GM19023 (cell line): ENCODE data around the gene HK2.

Experiments used
- ATAC-seq: cut with Tn5 transposase; IDR thresholded peaks from one replicate; pipeline ENCODE4 v1.9.1; 2021; ENCODE audit warnings: mild to moderate bottlenecking, moderate library complexity; ENCODE audit not compliant: unreplicated experiment

HK2 gene

DNA sequence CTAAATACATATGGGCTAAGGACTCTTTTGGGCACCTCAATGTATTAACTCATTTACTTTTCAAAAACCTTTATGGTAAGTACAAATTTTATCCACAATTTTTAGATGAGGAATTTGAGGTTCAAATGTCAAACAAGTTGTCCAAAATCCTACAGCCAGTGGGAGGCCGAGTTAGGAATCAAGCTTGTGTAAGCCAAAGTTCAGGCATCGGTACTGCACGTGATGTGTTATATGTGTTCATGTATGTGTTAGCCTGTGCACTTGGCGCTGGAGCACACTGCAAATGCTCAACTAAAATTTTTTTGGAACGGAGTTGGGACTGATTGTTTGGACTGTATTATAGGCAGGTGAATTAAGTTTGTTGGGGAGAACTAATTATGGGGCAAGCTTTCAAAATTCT lies 22.7 kb downstream of the HK2 start:
- no peak for ATAC-seq

GRCh38 chr2:74857215-74857614 lies 23.3 kb downstream of the HK2 start:
- ATAC-seq: no peak

DNA sequence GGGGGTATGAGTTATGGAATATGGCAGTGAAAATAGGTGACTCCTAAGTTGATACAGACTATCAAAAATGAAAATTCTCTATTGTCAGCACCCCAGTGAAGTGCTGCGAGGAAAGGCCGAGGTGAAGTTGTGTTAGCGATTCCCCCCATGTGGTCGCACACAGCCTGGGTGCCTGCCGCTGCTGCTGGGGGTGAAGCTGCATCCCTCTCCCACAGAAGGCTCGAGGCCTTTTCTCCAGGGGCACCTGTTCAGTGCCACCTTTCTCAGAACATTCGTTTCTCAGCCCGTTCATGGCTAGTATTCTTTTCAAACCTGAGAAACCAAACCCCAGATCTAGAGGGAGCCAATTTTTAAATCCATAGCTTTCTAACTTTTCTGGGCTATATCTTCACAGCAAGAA lies 23.8 kb downstream of the HK2 start:
- ATAC-seq: no peak

- no peak for ATAC-seq
Measured at GRCh38 chr2:74858281-74858680, 24.4 kb downstream of the HK2 start.

DNA sequence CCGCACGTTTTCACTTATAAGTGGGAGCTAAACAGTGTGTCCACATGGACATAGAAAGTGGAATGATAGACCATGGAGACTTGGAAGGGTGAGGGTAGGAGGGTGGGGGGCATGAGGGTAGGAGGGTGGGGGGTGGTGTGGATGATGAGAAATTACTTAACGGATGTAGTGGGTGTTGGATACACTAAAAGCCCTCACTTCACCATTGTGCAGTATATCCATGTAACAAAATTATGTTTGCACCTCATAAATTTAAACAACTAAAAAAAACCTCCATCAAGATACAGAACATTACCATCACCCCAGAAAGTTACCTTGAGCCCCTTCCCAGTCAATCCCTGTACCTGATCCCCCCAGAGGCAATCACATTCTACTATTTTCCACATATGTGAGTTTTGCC lies 26.2 kb downstream of the HK2 start:
- ATAC-seq: no peak

DNA sequence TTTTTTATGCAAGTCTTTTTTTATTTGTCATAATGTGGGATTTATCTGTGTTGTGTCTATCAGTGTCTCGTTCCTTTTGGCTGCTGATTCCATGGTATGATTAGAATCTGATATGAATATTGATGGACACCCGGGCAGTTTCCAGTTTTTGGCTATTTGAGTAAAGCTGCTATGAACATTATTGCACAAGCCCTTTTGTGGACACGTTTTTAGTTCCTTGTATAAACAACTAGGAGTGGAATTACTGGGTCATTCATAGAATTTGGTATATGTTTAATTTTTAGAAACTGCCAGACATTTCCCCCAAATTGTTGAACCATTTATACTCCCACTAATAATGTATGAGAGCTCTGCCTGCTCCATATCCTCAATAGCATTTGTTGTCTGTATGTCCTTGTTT lies 26.6 kb downstream of the HK2 start:
- no peak for ATAC-seq

DNA sequence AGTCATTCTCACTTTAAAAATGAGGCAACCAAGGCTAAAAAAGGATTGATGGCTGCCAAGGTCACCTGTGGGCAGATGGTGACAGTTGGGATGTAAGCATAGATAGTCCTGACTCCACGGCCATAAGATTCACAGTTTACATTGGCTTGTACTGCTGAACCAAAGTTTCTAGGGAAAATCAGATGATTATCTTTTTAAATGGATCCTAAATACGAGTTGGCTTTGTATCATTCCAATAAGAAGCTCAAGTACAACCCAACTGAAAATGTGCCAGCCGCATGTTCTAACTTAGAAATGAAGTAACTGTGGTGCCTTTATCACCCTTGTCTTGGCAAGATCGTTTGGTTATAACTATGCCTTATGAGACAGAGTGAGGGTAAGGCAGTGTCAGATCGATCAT lies 27.6 kb downstream of the HK2 start:
- no peak for ATAC-seq

DNA sequence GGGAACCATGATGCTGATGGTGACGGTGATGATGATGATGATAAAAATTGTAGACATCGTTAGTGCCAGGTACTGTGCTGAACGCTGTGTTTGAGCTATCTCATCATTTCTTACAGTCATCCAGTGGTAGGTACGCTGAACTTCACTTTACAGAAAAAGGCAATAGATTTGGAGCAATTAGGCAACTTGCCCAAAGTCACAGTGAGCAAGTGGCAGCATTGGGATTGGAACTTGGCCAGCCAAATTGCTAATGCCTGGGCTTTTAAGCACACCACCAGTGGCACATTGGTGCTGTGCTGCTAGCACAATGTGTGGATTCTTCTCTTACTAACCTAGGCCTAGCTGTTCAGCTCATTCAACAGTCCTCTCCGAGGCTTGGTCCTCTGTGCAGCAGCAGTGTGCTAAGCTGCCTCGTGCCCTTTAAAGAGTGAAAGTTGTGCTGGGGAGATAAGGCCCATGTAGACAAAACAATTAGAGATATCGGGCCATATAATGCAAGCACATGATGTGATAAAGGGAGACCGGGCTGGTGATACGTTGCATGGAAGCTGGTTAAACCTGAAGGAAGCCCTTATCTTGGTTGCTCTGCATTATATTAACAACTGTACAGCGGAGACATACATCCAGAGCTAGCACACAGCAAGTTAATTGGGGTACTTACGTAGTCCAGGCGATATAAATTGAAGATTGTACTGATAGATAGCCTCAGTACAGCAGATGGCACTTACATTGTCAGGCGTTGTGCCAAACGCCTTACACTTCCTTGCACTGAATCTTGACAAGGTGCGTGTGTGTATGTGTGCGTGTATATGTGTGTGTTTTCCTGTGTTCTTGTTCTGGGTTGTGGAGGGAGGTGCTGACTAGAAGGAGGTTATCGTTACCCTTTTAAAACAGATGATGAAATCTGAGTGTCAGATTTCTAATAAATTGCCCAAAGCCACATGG lies 28.4 kb downstream of the HK2 start:
- ATAC-seq: no peak

- peak; percentile 45 for ATAC-seq
Measured at GRCh38 chr2:74863802-74864248, 29.9 kb downstream of the HK2 start.

GRCh38 chr2:74864728-74865722 lies 31.1 kb downstream of the HK2 start:
- no peak for ATAC-seq

GRCh38 chr2:74865770-74866674 lies 32.1 kb downstream of the HK2 start:
- ATAC-seq: no peak

GRCh38 chr2:74867841-74868658 lies 34.1 kb downstream of the HK2 start:
- no peak for ATAC-seq

DNA sequence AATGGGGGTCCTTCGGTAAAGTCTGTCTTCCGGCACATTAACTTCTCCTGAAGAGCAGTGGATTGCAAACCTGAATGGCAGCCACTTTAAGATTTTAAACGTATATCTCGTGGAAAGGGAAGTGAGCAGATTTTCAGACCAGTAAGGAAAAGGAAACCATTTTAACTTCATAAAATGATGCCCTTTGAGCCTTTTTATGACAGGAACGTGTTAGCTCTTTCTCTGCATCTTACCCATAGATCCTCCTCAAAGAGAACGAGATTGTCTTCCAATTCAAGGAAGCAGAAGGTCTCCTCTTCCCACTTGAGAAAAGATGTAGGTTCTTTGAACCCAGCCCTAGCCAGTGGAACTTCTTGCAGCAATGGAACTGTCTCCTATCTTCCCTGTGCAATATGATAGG lies 35.6 kb downstream of the HK2 start:
- ATAC-seq: no peak

DNA sequence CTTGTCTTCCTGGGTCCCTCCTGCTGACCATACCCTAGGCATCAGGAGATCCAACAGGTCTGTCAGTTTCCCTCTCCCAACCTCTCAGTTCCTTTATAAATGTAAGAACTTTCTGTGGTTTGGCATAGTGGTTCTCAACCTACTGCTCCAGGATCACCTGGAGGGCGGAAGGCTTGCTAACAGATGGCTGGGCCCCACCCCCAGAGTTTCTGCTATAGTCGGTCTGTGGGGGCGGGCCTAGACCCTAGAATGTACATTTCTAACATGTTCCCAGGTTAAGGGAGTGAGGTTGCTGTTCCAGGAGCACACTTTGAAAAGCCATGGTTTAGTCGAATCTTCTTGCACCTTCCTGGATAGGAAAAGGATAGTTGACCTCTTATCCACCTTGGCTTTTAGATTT lies 37.0 kb downstream of the HK2 start:
- ATAC-seq: no peak

- no peak for ATAC-seq
Measured at GRCh38 chr2:74871414-74871813, 37.5 kb downstream of the HK2 start.

- ATAC-seq: no peak
Measured at GRCh38 chr2:74872389-74872836, 38.5 kb downstream of the HK2 start.

- ATAC-seq: no peak
Measured at GRCh38 chr2:74873012-74873665, 39.2 kb downstream of the HK2 start.

DNA sequence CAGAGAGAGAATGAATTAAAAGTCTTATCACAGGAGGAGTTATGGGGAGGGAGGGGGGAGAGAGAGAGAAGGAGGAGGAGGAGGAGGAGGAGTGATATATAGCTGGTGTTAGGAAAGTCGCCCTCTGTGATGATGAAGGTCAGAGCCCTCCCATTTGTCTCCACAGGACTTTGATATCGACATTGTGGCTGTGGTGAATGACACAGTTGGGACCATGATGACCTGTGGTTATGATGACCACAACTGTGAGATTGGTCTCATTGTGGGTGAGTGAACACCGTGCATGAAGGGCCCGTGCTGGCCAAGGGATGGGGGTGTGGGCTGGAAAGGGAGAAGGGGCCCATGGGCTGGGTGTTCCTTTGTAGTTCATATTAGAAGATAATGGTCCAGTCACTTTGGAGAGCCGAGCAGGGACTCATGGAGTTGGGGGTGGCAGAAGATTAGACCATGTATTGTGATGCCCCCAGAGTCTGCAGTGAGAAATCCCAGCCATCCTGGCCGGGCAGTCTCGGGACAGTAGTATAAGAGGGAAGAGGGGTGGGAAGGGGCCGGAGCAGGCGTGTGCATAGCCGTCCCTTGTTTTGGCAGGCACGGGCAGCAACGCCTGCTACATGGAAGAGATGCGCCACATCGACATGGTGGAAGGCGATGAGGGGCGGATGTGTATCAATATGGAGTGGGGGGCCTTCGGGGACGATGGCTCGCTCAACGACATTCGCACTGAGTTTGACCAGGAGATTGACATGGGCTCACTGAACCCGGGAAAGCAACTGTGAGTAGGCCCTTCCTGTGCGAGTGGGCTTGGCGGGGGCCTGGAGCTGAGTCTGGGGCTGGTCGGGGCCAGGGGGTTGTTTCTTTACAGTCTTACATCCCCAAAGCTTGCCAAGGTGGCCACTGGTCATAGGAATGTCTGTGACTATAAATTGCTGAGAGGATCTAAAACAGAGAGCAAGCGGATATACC lies 40.0 kb downstream of the HK2 start:
- ATAC-seq: no peak
